OCI-LY3 (cell line): ENCODE results near the gene AFF1.
A peak's percentile ranks its signal among the peaks of the same experiment; 100 is the strongest.

ENCODE experiments used
- H2AFZ ChIP-seq: fragments of 200-600, 300-600 bp; shearing (Covaris generic); 2 replicates; pipeline ENCODE4 v1.6.0; 2014; ENCODE audit warnings: antibody characterized with exemption, low read depth, low read length
- H3K27ac ChIP-seq: fragments of 200-600, 300-600 bp; sonication (generic); 2 replicates; pipeline ENCODE4 v1.5.1; 2014; ENCODE audit warnings: mild to moderate bottlenecking, low read length, moderate library complexity, mixed read lengths
- H3K27me3 ChIP-seq: fragments of 200-600, 300-600 bp; sonication (generic); 2 replicates; pipeline ENCODE4 v1.6.1; 2014; ENCODE audit warnings: low read depth, low read length, mixed read lengths
- H3K36me3 ChIP-seq: fragments of 200-600, 300-600 bp; sonication (generic); replicated peaks from 2 replicates; pipeline ENCODE3; 2014; ENCODE audit warnings: low read depth, low read length, mixed read lengths
- H3K4me1 ChIP-seq: fragments of 300-600, 200-600 bp; sonication (generic); 2 replicates; pipeline ENCODE4 v1.6.1; 2014; ENCODE audit warnings: low read length, mixed read lengths
- H3K4me2 ChIP-seq: fragments of 200-600, 300-600 bp; sonication (generic); 2 replicates; pipeline ENCODE4 v1.6.1; 2014; ENCODE audit warnings: low read length, mixed read lengths
- H3K4me3 ChIP-seq: fragments of 300-600, 200-600 bp; sonication (generic); 2 replicates; pipeline ENCODE4 v1.5.1; 2014; ENCODE audit warnings: antibody characterized with exemption, mild to moderate bottlenecking, low read length, moderate library complexity
- H3K79me2 ChIP-seq: fragments of 300-600, 200-600 bp; shearing (Covaris generic); 2 replicates; pipeline ENCODE4 v1.6.1; 2014; ENCODE audit warnings: mild to moderate bottlenecking, low read length, mixed read lengths
- H3K9ac ChIP-seq: fragments of 300-600, 200-600 bp; shearing (Covaris generic); 2 replicates; pipeline ENCODE4 v1.6.0; 2014; ENCODE audit warnings: mild to moderate bottlenecking, low read length, moderate library complexity
- H3K9me3 ChIP-seq: fragments of 200-600, 300-600 bp; shearing (Covaris generic); 2 replicates; pipeline ENCODE4 v1.6.1; 2014; ENCODE audit warnings: low read length, mixed read lengths; ENCODE audit not compliant: insufficient read depth
- H4K20me1 ChIP-seq: fragments of 200-600, 300-600 bp; sonication (generic); 2 replicates; pipeline ENCODE4 v1.6.1; 2016; ENCODE audit warnings: low read length, mixed read lengths; ENCODE audit not compliant: insufficient read depth
- CTCF ChIP-seq: fragments of 200-600, 300-600 bp; sonication (generic); IDR thresholded peaks from 2 replicates; pipeline ENCODE4 v1.5.1; 2014; ENCODE audit warnings: antibody characterized with exemption, low read length, low read depth
- EZH2phosphoT487 ChIP-seq: fragments of 200-600 bp; shearing (Covaris generic); IDR thresholded peaks from 2 replicates; pipeline ENCODE4 v1.6.1; 2018; ENCODE audit warnings: antibody characterized with exemption, mixed run types, low read depth

AFF1 gene

GRCh38 chr4:87007528-87008446 is 73.0 kb downstream of the AFF1 start:
- peaks cover 46% of the 10 kb centered on the region for H4K20me1 ChIP-seq
- no peak for TF ChIP-seq EZH2phosphoT487
- TF ChIP-seq CTCF = no peak
- H2AFZ ChIP-seq = no peak overlapping the region
- H3K9me3 ChIP-seq = no peaks in the 10 kb centered on the region
- peaks cover 67% of the 10 kb centered on the region for H3K79me2 ChIP-seq
- H3K27ac ChIP-seq = peak overlapping the region; percentile 82
- H3K9ac ChIP-seq = peak overlapping the region; percentile 84
- H3K4me2 ChIP-seq = peak overlapping the region; percentile 92
- H3K4me3 ChIP-seq = peak overlapping the region; percentile 93
- H3K36me3 ChIP-seq = no peaks in the 10 kb centered on the region
- H3K4me1 ChIP-seq = peaks cover 50% of the 10 kb centered on the region
- no peaks in the 10 kb centered on the region for H3K27me3 ChIP-seq

GRCh38 chr4:87009095-87009648 is 74.4 kb downstream of the AFF1 start:
- H3K79me2 ChIP-seq = peaks cover 80% of the 10 kb centered on the region
- H3K36me3 ChIP-seq = no peaks in the 10 kb centered on the region
- H3K27ac ChIP-seq = no peak overlapping the region
- peak overlapping the region; percentile 92 for H3K4me2 ChIP-seq
- H3K9me3 ChIP-seq = no peaks in the 10 kb centered on the region
- no peak overlapping the region for H2AFZ ChIP-seq
- H3K27me3 ChIP-seq = no peaks in the 10 kb centered on the region
- peaks cover 52% of the 10 kb centered on the region for H4K20me1 ChIP-seq
- peaks cover 63% of the 10 kb centered on the region for H3K4me1 ChIP-seq
- no peak overlapping the region for H3K9ac ChIP-seq
- peak overlapping the region; percentile 93 for H3K4me3 ChIP-seq
- TF ChIP-seq CTCF (no peak), EZH2phosphoT487 (no peak)

- peaks cover 57% of the 10 kb centered on the region for H4K20me1 ChIP-seq
- no peak overlapping the region for H3K4me2 ChIP-seq
- H3K4me1 ChIP-seq = peaks cover 65% of the 10 kb centered on the region
- H3K36me3 ChIP-seq = no peaks in the 10 kb centered on the region
- no peak overlapping the region for H2AFZ ChIP-seq
- peaks cover 87% of the 10 kb centered on the region for H3K79me2 ChIP-seq
- H3K4me3 ChIP-seq = no peak overlapping the region
- no peaks in the 10 kb centered on the region for H3K9me3 ChIP-seq
- H3K9ac ChIP-seq = no peak overlapping the region
- no peak overlapping the region for H3K27ac ChIP-seq
- no peaks in the 10 kb centered on the region for H3K27me3 ChIP-seq
- no peak for TF ChIP-seq CTCF
- TF ChIP-seq EZH2phosphoT487 = no peak
Measured at GRCh38 chr4:87010192-87010591, 75.4 kb downstream of the AFF1 start.

- Histone ChIP-seq H3K4me3 (no peak overlapping the region), H3K27ac (no peak overlapping the region), H3K9me3 (no peaks in the 10 kb centered on the region), H2AFZ (no peak overlapping the region), H4K20me1 (peaks cover 57% of the 10 kb centered on the region), H3K79me2 (peaks cover 90% of the 10 kb centered on the region), H3K36me3 (no peaks in the 10 kb centered on the region), H3K4me1 (peaks cover 56% of the 10 kb centered on the region), H3K27me3 (no peaks in the 10 kb centered on the region), H3K9ac (no peak overlapping the region), H3K4me2 (no peak overlapping the region)
- no peak for TF ChIP-seq CTCF
- no peak for TF ChIP-seq EZH2phosphoT487
Measured at GRCh38 chr4:87011340-87012034, 76.7 kb downstream of the AFF1 start.
